Ishikawa (cell line): Measurements from ENCODE around the gene CACNA1E.

Experiments
- TF ChIP-seq, protein P1 (sequence below): IDR thresholded peaks from 2 replicates; pipeline ENCODE4 v1.6.1; 2012; ENCODE audit warnings: low read depth, mild to moderate bottlenecking
- TF ChIP-seq, protein P2 (sequence below): IDR thresholded peaks from 2 replicates; pipeline ENCODE4 v1.6.1; 2012

DNA sequence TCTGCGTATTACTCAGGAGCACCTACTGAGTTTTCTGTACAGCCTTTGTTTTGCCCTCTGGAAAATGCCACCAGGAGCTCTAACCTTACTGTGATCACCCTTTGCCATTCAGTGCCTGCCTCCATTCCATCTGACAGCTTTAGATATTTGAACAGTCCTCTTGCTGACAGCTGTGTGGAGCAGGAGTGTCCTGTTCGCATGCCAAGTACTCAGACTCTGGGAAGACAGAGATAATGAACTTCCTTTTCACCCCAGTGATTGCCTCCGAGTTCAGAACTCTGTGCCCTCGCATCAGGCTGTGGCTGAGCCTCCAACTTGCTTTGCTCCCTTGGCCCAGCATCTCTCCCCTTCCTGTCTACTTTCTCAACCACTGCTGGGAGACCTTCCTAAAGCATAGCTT, 74.0 kb downstream of the CACNA1E start:
- TF ChIP-seq, protein P1, sequence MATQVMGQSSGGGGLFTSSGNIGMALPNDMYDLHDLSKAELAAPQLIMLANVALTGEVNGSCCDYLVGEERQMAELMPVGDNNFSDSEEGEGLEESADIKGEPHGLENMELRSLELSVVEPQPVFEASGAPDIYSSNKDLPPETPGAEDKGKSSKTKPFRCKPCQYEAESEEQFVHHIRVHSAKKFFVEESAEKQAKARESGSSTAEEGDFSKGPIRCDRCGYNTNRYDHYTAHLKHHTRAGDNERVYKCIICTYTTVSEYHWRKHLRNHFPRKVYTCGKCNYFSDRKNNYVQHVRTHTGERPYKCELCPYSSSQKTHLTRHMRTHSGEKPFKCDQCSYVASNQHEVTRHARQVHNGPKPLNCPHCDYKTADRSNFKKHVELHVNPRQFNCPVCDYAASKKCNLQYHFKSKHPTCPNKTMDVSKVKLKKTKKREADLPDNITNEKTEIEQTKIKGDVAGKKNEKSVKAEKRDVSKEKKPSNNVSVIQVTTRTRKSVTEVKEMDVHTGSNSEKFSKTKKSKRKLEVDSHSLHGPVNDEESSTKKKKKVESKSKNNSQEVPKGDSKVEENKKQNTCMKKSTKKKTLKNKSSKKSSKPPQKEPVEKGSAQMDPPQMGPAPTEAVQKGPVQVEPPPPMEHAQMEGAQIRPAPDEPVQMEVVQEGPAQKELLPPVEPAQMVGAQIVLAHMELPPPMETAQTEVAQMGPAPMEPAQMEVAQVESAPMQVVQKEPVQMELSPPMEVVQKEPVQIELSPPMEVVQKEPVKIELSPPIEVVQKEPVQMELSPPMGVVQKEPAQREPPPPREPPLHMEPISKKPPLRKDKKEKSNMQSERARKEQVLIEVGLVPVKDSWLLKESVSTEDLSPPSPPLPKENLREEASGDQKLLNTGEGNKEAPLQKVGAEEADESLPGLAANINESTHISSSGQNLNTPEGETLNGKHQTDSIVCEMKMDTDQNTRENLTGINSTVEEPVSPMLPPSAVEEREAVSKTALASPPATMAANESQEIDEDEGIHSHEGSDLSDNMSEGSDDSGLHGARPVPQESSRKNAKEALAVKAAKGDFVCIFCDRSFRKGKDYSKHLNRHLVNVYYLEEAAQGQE: no peak
- TF ChIP-seq, protein P2, sequence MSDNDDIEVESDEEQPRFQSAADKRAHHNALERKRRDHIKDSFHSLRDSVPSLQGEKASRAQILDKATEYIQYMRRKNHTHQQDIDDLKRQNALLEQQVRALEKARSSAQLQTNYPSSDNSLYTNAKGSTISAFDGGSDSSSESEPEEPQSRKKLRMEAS: no peak
